Lower lobe of right lung (tissue), 2 donors: Measurements from ENCODE around the gene THSD8. TPM values are rescaled to one million over a fixed set of nuclear protein-coding genes. Genes with fewer than 3 reads are reported as not detected.

Experiments
- ATAC-seq, 2 donors: fragments of 200-7000 bp; cut with Tn5 transposase; one replicate each; pipeline ENCODE4 v1.9.1; 2020 to 2022; ENCODE audit warnings: mild to moderate bottlenecking in 2 of 2, moderate library complexity in 2 of 2
- DNase-seq: peaks from one replicate; pipeline ENCODE4 v3.0.0-alpha.2; 2020
- H3K27ac ChIP-seq: fragments of 200-600 bp; one replicate; pipeline ENCODE4 v1.8.0; 2022
- H3K27me3 ChIP-seq: fragments of 200-600 bp; one replicate; pipeline ENCODE4 v1.8.0; 2022; ENCODE audit warnings: low read depth
- H3K36me3 ChIP-seq: fragments of 200-600 bp; one replicate; pipeline ENCODE4 v1.8.0; 2022; ENCODE audit warnings: mild to moderate bottlenecking
- H3K4me1 ChIP-seq: fragments of 200-600 bp; one replicate; pipeline ENCODE4 v1.8.0; 2022
- H3K4me3 ChIP-seq: fragments of 200-600 bp; one replicate; pipeline ENCODE4 v1.8.0; 2022; ENCODE audit warnings: mild to moderate bottlenecking
- H3K9me3 ChIP-seq: fragments of 200-600 bp; one replicate; pipeline ENCODE4 v1.8.0; 2022
- intact Hi-C: fragments of 100-400 bp; cut with DNase I; formaldehyde crosslinking; loops from one replicate; pipeline ENCODE4 v1.11.0; 2022
- total RNA-seq: library from RNA; stranded (reverse); fragmentation: NEBNext Ultra II Directional; extraction: Animal tissue kit (Norgen Biotek cat#: 25700); gene quantifications from one replicate; pipeline ENCODE4 v1.2.1, GENCODE V29; 2021
- TF ChIP-seq, protein P1 (sequence below): fragments of 200-600 bp; IDR thresholded peaks from one replicate; pipeline ENCODE4 v1.8.0; 2022; ENCODE audit warnings: antibody characterized with exemption, mild to moderate bottlenecking
- donor health status: DM: no; HTN: yes; CAD: no; lungs with severe emphysema.

Gene THSD8
- total RNA-seq, 1 donor from 2014 or later, result 1.5 TPM

DNA sequence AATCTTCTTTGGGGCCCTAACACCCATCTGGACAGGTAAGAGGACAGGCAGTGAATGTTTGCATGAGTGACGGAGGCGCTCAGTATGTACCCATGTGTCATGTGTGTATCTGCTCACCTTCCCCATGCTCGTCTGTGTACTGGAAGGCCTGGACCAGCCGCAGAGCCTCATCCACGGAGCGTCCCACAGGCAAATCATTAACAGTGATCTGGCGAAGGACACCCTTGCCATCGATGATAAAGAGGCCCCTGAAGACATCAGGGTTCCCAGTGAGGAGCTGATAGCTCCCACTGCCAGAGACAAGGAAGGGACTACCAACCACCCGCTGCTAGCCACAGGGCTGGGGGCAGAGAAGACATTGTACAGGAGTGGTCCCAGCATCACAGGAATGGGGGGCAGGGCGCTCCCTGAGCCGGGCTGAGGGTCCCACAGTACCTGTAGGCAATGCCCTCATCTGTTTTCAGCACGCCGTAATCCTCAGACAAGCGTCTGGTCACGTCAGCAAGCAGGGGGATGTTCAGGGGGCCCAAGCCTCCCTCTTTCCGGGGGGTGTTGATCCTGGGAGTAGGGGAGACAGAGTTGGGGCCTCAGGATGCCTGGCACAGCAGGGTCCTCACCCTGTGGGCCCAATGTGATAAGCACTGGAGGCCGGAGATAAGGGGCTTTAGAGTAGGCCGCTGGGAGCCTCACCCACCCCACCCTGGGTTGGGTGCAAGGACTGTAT, 2.0 kb upstream of the THSD8 start:
- Histone ChIP-seq H3K9me3 (no peaks in the 10 kb centered on the region), H3K4me1 (peaks cover 35% of the 10 kb centered on the region), H3K27ac (no peak overlapping the region), H3K4me3 (peak overlapping the region; percentile 96), H3K27me3 (no peaks in the 10 kb centered on the region), H3K36me3 (peaks cover 24% of the 10 kb centered on the region)
- TF ChIP-seq, protein P1, sequence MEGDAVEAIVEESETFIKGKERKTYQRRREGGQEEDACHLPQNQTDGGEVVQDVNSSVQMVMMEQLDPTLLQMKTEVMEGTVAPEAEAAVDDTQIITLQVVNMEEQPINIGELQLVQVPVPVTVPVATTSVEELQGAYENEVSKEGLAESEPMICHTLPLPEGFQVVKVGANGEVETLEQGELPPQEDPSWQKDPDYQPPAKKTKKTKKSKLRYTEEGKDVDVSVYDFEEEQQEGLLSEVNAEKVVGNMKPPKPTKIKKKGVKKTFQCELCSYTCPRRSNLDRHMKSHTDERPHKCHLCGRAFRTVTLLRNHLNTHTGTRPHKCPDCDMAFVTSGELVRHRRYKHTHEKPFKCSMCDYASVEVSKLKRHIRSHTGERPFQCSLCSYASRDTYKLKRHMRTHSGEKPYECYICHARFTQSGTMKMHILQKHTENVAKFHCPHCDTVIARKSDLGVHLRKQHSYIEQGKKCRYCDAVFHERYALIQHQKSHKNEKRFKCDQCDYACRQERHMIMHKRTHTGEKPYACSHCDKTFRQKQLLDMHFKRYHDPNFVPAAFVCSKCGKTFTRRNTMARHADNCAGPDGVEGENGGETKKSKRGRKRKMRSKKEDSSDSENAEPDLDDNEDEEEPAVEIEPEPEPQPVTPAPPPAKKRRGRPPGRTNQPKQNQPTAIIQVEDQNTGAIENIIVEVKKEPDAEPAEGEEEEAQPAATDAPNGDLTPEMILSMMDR, result no peak
- intact Hi-C loops, result no loop called here
- DNase-seq, result no peak
- no peak for ATAC-seq

DNA sequence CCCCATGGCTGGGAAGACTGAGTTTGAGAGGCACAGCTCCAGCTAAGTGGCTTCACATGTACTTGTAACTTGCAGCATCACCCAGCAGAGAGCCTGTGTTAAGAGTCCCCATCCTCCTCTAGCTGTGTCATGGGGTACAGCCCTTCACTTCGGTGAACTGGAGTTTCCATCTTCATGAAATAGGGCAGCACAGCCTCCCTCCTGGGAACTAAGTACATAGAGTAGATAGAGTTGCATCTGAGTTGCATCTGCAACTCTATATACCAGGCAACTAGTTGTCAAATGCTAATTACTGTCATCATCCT, 1.5 kb upstream of the THSD8 start:
- TF ChIP-seq, protein P1, result no peak
- Histone ChIP-seq H3K4me1 (peaks cover 35% of the 10 kb centered on the region), H3K36me3 (peaks cover 24% of the 10 kb centered on the region), H3K9me3 (no peaks in the 10 kb centered on the region), H3K4me3 (peak overlapping the region; percentile 96), H3K27ac (no peak overlapping the region), H3K27me3 (no peaks in the 10 kb centered on the region)
- intact Hi-C loops, result no loop called here
- ATAC-seq (no peak), DNase-seq (no peak)

DNA sequence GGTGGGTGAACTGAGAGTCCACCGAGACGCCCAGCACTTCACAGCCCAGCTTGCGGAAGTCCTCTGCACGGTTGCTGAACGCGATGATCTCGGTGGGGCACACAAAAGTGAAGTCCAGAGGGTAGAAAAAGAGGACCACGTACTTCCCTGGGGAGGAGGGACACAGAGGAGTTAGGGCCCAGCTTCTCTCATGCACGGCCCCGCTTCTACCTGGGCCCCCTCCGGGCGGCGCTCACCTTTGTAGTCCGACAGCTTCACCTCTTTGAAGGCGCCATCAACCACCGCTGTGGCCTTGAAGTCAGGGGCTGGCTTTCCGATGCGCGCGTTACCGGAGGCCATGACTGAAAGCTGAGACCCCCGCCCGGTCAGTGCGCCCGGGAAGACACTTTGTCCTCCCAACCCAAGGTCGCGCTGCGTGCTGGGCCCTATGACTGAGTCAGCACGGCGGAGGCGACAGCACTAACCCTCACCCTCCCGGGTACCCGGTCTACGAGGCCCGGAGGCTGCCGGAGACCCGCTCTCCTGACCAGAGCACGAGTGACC, 875 bp upstream of the THSD8 start:
- Histone ChIP-seq H3K9me3 (no peaks in the 10 kb centered on the region), H3K27me3 (no peaks in the 10 kb centered on the region), H3K4me3 (peak overlapping the region; percentile 96), H3K4me1 (peaks cover 30% of the 10 kb centered on the region), H3K27ac (peak overlapping the region; percentile 77), H3K36me3 (peaks cover 24% of the 10 kb centered on the region)
- peak; percentile 33 to 48 for ATAC-seq
- TF ChIP-seq, protein P1, result no peak
- no peak for DNase-seq
- intact Hi-C loops, result no loop called here

DNA sequence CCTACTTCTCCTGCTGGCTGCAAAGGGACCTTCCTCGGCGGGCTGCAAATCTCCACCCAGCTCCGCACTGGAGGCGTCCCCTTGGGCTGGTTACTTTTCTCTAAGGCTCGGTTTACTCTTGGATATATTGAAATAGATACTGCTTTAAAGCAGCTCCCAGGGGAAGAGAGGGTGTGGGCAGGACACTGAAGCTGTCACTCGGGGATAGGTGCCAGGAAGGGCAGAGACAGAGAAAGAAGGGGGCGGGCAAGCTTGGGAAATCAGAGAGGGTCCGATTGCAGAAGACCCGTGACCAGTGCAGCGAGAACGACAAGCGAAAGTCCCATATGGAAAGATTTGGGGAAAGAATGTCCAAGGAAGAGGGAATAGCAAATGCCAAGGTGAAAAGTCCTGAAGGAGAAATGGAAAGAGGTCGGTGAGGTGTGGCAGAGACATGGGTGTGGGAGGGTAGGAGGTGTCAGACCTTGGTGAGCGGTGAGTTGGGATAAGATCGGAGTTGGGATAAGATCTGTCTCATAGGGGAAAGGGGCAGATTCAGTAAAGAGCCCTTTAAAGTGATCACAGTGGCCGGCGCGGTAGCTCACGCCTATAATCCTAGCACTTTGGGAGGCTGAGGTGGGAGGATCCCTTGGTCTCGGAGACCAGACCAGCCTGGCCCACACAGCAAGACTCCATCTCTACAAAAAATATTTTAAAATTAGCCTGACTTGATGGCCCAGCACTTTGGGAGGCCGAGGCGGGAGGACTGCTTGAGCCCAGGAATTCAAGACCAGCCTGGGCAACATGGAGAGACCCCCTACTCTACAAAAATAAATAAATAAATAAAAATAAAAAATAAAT, 618 bp downstream of the THSD8 start:
- TF ChIP-seq, protein P1, result no peak
- no peak for DNase-seq
- Histone ChIP-seq H3K9me3 (no peaks in the 10 kb centered on the region), H3K4me1 (peaks cover 34% of the 10 kb centered on the region), H3K4me3 (peak overlapping the region; percentile 96), H3K27ac (peak overlapping the region; percentile 77), H3K36me3 (peaks cover 19% of the 10 kb centered on the region), H3K27me3 (no peaks in the 10 kb centered on the region)
- intact Hi-C loops, result no loop called here
- ATAC-seq, result no peak

DNA sequence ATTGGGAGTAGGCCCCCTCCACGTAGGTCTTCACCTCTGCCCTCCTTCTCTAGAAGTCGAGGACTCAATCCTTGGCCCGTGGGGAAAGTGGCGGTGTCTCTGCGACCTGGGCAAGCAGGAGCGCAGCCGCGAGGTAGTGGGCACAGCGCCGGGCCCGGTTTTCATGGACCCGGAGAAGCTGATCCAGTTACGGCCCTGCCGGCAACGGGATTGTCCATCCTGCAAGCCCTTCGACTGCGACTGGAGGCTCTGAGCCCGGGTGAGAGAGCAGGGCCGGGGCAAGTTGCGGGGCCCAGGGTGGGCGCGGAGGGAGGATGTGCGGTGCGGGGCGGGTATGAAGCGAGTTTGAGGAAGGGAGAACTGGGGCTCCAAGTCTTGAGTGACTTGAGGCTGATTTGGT, 2.2 kb downstream of the THSD8 start:
- no peak for ATAC-seq
- peaks cover 36% of the 10 kb centered on the region for H3K4me1 ChIP-seq
- no peaks in the 10 kb centered on the region for H3K9me3 ChIP-seq
- no peak overlapping the region for H3K4me3 ChIP-seq
- H3K36me3 ChIP-seq, result peaks cover 15% of the 10 kb centered on the region
- H3K27ac ChIP-seq, result no peak overlapping the region
- intact Hi-C loops, result no loop called here
- H3K27me3 ChIP-seq, result no peaks in the 10 kb centered on the region
- TF ChIP-seq, protein P1, result no peak
- DNase-seq, result no peak
